Uterus (tissue), 4 donors: Measurements from ENCODE around the gene TJP3. TPM values are rescaled to one million over a fixed set of nuclear protein-coding genes. Genes with fewer than 3 reads are reported as not detected.

Source experiments
- DNase-seq, 2 donors: peaks; one replicate each; pipeline ENCODE4 v3.0.0-alpha.2; 2019 to 2020
- H3K27ac ChIP-seq, 2 donors: fragments of 200-600 bp; sonication (generic); 1 replicate in 1 of 2; 2 replicates in 1 of 2; pipeline ENCODE4 v1.5.1; 2016 to 2018
- H3K27me3 ChIP-seq, 2 donors: fragments of 200-600 bp; sonication (generic); one replicate each; pipeline ENCODE4 v1.5.1; 2018 to 2019; ENCODE audit warnings: control low read depth in 1 of 2
- H3K36me3 ChIP-seq, 2 donors: fragments of 200-600 bp; sonication (generic); one replicate each; pipeline ENCODE4 v1.5.1; 2019; ENCODE audit warnings: control low read depth in 1 of 2
- H3K4me1 ChIP-seq, 2 donors: fragments of 200-600 bp; sonication (generic); one replicate each; pipeline ENCODE4 v1.5.1; 2018 to 2019; ENCODE audit warnings: control low read depth in 1 of 2
- H3K4me3 ChIP-seq, 2 donors: fragments of 200-600 bp; sonication (generic); 1 replicate in 1 of 2; 2 replicates in 1 of 2; pipeline ENCODE4 v1.5.1; 2018 to 2019; ENCODE audit warnings: mild to moderate bottlenecking in 1 of 2
- H3K9me3 ChIP-seq, 2 donors: fragments of 200-600 bp; sonication (generic); one replicate each; pipeline ENCODE4 v1.5.1; 2019; ENCODE audit warnings: control low read depth in 1 of 2
- POLR2A ChIP-seq, 2 donors: fragments of 450-650 bp; IDR thresholded peaks; one replicate each; pipeline ENCODE4 v1.6.1; 2016; ENCODE audit warnings: antibody characterized with exemption in 2 of 2, mild to moderate bottlenecking in 1 of 2, moderate library complexity in 1 of 2
- intact Hi-C: fragments of 100-400 bp; cut with DNase I; formaldehyde crosslinking; loops from one replicate; pipeline ENCODE4 v1.15.1; 2023; ENCODE audit warnings: low total_unique reads
- total RNA-seq, 4 donors: library from RNA; depleted of rRNA in 3 of 4; stranded (reverse); fragments of >200 nt in 3 of 4; gene quantifications; one replicate each; pipeline versions ENCODE4 v1.1.0 to v1.2.4, GENCODE V29; 2014 to 2023
- TF ChIP-seq, protein P1 (sequence below), 4 experiments: fragments of 200-600 bp in 2 of 4; fragments of 450-650 bp in 2 of 4; sonication (generic) in 2 of 4; IDR thresholded peaks; one replicate each; pipeline ENCODE4 v1.5.1; 2016 to 2019; ENCODE audit warnings: antibody characterized with exemption in 4 of 4, mild to moderate bottlenecking in 2 of 4, moderate library complexity in 1 of 4
- donor health status: DM: yes; HTN: yes; CAD: no.

TJP3 gene
- total RNA-seq, 4 donors from 2014 or later = 0.37 to 7.4 (median 3.9) TPM

DNA sequence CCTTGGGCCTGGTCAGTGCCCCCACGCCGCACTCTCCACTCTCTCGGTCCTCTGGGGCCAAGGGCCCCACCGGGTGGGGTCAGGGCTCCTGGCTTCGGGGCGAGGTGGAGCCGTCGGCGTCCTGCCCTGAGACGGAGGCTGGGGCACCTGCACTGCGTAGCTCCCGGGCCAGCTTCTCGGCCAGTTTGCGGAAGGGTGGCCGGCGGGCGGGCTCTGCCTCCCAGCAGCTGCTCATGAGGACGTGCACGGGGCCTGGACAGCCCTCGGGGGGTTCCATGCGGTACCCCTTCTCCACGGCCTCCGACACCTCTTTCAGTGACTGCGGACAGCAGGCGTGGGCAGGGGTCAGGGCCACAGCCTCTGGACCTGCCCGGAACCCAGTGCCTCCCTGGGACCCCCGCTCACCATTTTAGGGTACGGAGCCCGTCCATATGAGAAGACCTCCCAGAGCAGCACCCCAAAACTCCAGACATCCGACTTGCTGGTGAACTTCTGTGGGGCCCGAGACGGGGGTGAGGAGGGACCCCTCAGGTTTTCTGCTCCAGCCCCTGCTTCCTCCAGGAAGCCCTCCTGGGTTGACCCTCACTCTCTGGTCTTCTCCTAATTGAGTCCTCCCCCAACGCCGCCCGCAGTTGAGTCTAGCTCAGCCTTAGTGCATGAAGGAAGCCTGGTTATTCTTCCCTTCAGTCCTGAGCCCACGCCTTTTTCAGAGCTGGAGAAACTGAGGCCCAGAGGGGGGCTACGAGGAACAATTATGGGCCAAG lies 70.1 kb downstream of the TJP3 start:
- Histone ChIP-seq H3K4me3 (no peak overlapping the region), H3K27ac (no peak overlapping the region), H3K36me3 (no peaks in the 10 kb centered on the region), H3K27me3 (peaks cover 0 to 2% of the 10 kb centered on the region in 2 donors), H3K9me3 (peaks cover 0 to 19% of the 10 kb centered on the region in 2 donors), H3K4me1 (no peaks in the 10 kb centered on the region)
- TF ChIP-seq, protein P1, sequence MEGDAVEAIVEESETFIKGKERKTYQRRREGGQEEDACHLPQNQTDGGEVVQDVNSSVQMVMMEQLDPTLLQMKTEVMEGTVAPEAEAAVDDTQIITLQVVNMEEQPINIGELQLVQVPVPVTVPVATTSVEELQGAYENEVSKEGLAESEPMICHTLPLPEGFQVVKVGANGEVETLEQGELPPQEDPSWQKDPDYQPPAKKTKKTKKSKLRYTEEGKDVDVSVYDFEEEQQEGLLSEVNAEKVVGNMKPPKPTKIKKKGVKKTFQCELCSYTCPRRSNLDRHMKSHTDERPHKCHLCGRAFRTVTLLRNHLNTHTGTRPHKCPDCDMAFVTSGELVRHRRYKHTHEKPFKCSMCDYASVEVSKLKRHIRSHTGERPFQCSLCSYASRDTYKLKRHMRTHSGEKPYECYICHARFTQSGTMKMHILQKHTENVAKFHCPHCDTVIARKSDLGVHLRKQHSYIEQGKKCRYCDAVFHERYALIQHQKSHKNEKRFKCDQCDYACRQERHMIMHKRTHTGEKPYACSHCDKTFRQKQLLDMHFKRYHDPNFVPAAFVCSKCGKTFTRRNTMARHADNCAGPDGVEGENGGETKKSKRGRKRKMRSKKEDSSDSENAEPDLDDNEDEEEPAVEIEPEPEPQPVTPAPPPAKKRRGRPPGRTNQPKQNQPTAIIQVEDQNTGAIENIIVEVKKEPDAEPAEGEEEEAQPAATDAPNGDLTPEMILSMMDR (IDR thresholded peaks at IDR 0.05) = no peak
- TF ChIP-seq POLR2A (IDR thresholded peaks at IDR 0.05) = no peak
- DNase-seq = no peak
- intact Hi-C loops = no loop called here

DNA sequence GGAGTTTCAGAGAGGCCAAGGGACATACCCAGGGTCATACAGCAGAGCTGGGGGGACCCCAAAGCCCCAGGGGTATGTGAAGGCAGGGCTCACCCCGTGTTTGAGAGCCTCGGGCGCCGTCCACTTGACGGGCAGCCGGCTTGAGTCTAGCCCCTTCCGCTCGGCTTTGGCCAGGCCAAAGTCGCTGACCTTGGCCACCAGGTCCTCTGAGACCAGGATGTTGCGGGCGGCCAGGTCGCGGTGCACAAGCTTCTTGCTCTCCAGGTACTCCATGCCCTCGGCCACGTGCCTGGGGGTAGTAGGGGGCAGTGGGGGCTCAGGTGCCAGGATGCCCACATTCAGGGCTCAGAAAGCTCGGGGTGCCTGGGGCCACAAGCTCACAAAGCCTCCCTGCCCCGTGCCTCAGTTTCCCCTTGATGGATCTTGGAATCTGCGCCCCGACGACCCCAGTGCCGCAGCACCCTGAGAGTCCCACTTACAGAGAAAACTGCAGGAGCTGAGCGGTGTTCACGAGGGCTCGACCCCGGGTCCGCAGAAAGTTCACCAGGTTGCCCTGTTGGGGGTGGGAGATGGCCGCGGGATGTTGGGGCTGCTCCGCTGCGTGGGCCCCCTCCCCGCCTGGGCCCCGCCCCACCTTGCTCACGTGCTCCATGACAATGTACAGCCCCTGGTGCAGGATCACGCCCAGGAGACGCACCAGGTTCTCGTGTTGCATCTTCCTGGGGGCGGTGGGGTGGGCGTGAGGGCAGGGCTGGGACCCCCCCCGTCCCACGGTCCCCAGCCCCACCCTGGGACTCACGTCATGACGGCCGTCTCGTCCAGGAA lies 70.9 kb downstream of the TJP3 start:
- Histone ChIP-seq H3K4me3 (no peak overlapping the region), H3K27me3 (peaks cover 0 to 4% of the 10 kb centered on the region in 2 donors), H3K9me3 (peaks cover 0 to 19% of the 10 kb centered on the region in 2 donors), H3K4me1 (no peaks in the 10 kb centered on the region), H3K27ac (no peak overlapping the region), H3K36me3 (no peaks in the 10 kb centered on the region)
- no peak for DNase-seq
- intact Hi-C loops = no loop called here
- TF ChIP-seq, protein P1 (IDR thresholded peaks at IDR 0.05) = no peak
- no peak for TF ChIP-seq POLR2A (IDR thresholded peaks at IDR 0.05)

DNA sequence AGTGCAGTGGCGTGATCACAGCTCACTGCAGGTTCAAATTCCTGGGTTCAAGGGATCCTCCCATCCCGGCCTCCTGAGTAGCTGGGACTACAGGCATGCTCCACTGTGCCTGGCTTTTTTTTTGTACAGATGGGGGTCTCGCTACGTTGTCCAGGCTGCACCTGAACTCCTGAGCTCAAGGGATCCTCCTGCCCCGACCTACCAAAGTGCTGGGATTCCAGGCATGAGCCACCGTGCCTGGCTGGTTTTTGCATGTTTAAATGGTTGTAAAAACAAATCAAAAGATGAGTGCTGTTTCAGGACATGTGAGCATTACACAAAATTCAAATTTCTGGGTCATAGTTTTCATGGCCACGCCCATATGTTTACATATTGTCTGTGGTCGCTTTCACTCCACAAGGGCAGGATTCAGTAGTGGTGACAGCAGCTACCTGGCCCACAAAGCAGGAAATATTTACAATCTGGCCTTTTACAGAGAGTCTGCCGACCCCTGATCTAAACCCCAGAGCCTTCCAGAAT lies 72.7 kb downstream of the TJP3 start:
- intact Hi-C loops = no loop called here
- DNase-seq = no peak
- Histone ChIP-seq H3K4me3 (no peak overlapping the region), H3K27ac (no peak overlapping the region), H3K36me3 (no peaks in the 10 kb centered on the region), H3K9me3 (peaks cover 0 to 19% of the 10 kb centered on the region in 2 donors), H3K27me3 (peaks cover 0 to 4% of the 10 kb centered on the region in 2 donors), H3K4me1 (no peaks in the 10 kb centered on the region)
- TF ChIP-seq POLR2A (IDR thresholded peaks at IDR 0.05) = no peak
- TF ChIP-seq, protein P1 (IDR thresholded peaks at IDR 0.05) = no peak

DNA sequence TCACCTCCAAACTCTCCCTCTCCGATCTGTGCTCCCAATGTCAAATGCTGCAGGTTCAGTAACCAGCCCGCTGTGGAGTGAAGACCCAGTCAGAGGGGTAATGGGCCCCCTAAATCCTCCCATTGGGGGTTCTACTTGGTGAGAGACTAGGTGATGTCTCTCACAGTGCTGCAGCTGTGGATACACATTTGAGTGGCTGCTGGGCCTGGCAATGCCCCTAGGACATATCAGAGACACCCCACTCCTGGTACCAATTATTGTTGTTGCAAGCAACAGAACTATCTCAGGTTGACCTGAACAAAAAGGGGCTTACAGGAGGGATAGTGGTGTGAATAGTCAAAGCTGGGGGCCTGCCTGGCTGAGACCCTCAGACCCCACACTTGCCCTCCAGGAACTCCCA lies 73.4 kb downstream of the TJP3 start:
- intact Hi-C loops = no loop called here
- TF ChIP-seq, protein P1 (IDR thresholded peaks at IDR 0.05) = no peak
- no peak overlapping the region for H3K4me3 ChIP-seq
- no peak for DNase-seq
- no peaks in the 10 kb centered on the region for H3K36me3 ChIP-seq
- H3K4me1 ChIP-seq = no peaks in the 10 kb centered on the region
- H3K9me3 ChIP-seq = peaks cover 0 to 19% of the 10 kb centered on the region in 2 donors
- no peak overlapping the region for H3K27ac ChIP-seq
- H3K27me3 ChIP-seq = peaks cover 0 to 4% of the 10 kb centered on the region in 2 donors

DNA sequence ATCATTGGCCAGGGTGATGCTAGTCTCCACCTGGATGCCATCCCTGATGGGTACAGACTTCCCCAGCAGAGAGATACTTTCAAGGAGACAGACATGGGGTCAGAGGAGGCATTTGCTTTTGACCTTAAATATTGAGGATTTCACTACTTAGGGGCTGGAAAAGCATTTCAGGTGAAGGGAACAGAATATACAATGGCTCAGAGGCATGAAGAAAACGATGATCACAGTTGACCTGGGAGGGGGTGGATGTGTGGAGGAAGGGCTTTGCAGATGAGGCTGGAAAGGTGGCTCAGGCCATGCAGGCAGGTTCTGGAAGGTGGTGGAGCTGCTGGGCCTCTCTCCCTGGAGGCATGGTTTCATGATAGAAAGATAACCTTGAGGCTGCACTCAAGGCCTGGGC lies 74.1 kb downstream of the TJP3 start:
- DNase-seq = no peak
- H3K9me3 ChIP-seq = peaks cover 0 to 19% of the 10 kb centered on the region in 2 donors
- no peaks in the 10 kb centered on the region for H3K4me1 ChIP-seq
- peaks cover 0 to 4% of the 10 kb centered on the region in 2 donors for H3K27me3 ChIP-seq
- no peak for TF ChIP-seq POLR2A (IDR thresholded peaks at IDR 0.05)
- TF ChIP-seq, protein P1 (IDR thresholded peaks at IDR 0.05) = no peak
- H3K36me3 ChIP-seq = no peaks in the 10 kb centered on the region
- intact Hi-C loops = no loop called here
- H3K4me3 ChIP-seq = no peak overlapping the region
- no peak overlapping the region for H3K27ac ChIP-seq
